Spleen (tissue), 7 donors: Measurements from ENCODE around the gene EN1.

Experiments
- POLR2A ChIP-seq, 3 donors: fragments of 450-650 bp; IDR thresholded peaks; one replicate each; pipeline ENCODE4 v1.5.1; 2017; ENCODE audit warnings: antibody characterized with exemption in 3 of 3, mild to moderate bottlenecking in 1 of 3
- POLR2AphosphoS5 ChIP-seq, 3 donors: sonication (generic); formaldehyde crosslinking; IDR thresholded peaks; one replicate each; pipeline ENCODE4 v1.5.1; 2017; ENCODE audit warnings: antibody characterized with exemption in 3 of 3
- TF ChIP-seq, protein P1 (sequence below), 11 experiments: fragments of 200-600 bp in 7 of 11; fragments of 450-650 bp in 4 of 11; sonication (generic) in 4 of 11; IDR thresholded peaks in 8 of 11; conservative IDR thresholded peaks in 3 of 11; 1 replicate in 7 of 11; 2 replicates in 4 of 11; pipeline versions ENCODE4 v1.4.0 to v1.8.0; 2016 to 2021; ENCODE audit warnings: antibody characterized with exemption in 11 of 11, inconsistent platforms in 4 of 11, mild to moderate bottlenecking in 1 of 11
- donor health status: DM: no; HTN: no; CAD: no; lungs with moderate emphysema.
- donor health status: DM: no; HTN: no; CAD: no.
- donor health status: DM: no; HTN: no; CAD: no.

DNA sequence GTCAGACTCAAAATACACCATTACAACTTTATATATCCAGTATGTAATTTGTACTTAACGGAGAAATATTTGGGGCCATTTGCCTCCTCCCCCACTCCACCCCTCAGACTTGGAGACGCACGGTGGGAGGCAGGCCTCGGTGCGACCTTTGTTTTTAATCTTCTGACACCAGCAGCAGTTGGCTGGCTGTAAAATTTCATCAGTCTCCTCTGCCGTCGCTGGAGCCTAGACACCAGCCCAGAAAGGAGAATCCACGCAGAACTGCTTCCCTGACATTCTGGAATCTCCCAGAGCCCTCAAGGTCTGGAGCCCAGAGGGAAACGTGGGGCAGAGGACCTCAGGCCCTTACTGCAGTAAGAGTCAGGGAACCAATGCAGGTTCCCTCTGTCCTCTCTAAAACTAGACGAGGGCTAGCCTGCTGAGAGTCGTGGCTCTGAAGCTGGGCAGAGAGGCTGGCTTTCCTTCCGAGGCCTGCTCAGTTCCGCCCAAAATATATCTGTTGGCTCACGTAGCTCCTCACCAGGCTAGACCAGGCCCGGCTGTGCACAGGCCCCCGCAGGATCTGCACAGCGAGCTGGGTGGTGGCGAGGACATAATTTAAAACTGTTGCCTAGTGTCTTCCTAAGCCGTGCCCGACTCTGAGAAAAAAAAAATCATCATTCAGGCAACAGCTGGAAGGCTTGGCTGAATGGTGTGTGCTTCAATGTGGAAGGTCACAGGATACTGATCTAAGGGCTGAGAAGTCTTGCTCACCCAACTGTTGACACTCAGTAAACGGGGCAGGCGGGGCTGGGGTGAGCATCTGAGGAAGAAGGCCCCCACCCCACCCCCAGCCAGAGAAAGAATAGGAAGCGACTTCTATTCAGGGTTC lies 40.4 kb downstream of the EN1 start:
- TF ChIP-seq, protein P1, sequence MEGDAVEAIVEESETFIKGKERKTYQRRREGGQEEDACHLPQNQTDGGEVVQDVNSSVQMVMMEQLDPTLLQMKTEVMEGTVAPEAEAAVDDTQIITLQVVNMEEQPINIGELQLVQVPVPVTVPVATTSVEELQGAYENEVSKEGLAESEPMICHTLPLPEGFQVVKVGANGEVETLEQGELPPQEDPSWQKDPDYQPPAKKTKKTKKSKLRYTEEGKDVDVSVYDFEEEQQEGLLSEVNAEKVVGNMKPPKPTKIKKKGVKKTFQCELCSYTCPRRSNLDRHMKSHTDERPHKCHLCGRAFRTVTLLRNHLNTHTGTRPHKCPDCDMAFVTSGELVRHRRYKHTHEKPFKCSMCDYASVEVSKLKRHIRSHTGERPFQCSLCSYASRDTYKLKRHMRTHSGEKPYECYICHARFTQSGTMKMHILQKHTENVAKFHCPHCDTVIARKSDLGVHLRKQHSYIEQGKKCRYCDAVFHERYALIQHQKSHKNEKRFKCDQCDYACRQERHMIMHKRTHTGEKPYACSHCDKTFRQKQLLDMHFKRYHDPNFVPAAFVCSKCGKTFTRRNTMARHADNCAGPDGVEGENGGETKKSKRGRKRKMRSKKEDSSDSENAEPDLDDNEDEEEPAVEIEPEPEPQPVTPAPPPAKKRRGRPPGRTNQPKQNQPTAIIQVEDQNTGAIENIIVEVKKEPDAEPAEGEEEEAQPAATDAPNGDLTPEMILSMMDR (IDR thresholded peaks at IDR 0.05 in 8 of 11, conservative IDR thresholded peaks at IDR 0.05 in 3 of 11), result no peak
- TF ChIP-seq POLR2AphosphoS5 (IDR thresholded peaks at IDR 0.05) (no peak), POLR2A (IDR thresholded peaks at IDR 0.05) (no peak)
